HepG2 (cell line): ENCODE measurements around the gene HTR1D. TPM values are rescaled to one million over a fixed set of nuclear protein-coding genes. Genes with fewer than 3 reads are reported as not detected.

Experiments
- CHCHD3 ChIP-seq: sonication (generic); formaldehyde crosslinking; IDR thresholded peaks from 2 replicates; pipeline ENCODE4 v1.8.0; 2022; ENCODE audit warnings: mild to moderate bottlenecking, missing genetic modification reagents, moderate library complexity
- E2F2 ChIP-seq: sonication (generic); formaldehyde crosslinking; IDR thresholded peaks from 2 replicates; pipeline ENCODE4 v1.4.0; 2020; ENCODE audit warnings: missing genetic modification reagents, borderline replicate concordance
- ELF3 ChIP-seq: IDR thresholded peaks from 2 replicates; pipeline ENCODE4 v1.6.1; 2016; ENCODE audit warnings: missing genetic modification reagents, missing compliant biosample characterization
- GLI4 ChIP-seq: sonication (generic); formaldehyde crosslinking; IDR thresholded peaks from 2 replicates; pipeline ENCODE4 v1.5.1; 2020; ENCODE audit warnings: missing genetic modification reagents, mild to moderate bottlenecking, moderate library complexity, borderline replicate concordance
- IRX3 ChIP-seq: sonication (generic); formaldehyde crosslinking; IDR thresholded peaks from 2 replicates; pipeline ENCODE4 v1.8.1; 2023; ENCODE audit warnings: mild to moderate bottlenecking, low read depth, missing genetic modification reagents, borderline replicate concordance
- KLF16 ChIP-seq, 2 experiments: sonication (generic) in 1 of 2; formaldehyde crosslinking in 1 of 2; IDR thresholded peaks; 2 replicates each; pipeline versions ENCODE4 v1.6.1 to v1.8.0; 2016 to 2023; ENCODE audit warnings: missing genetic modification reagents in 2 of 2, missing compliant biosample characterization in 1 of 2
- SIN3A ChIP-seq: IDR thresholded peaks from 2 replicates; pipeline ENCODE4 v1.6.1; 2011; ENCODE audit warnings: low read depth, mild to moderate bottlenecking, control low read depth, low read length, borderline replicate concordance
- SOX13 ChIP-seq, 3 experiments: fragments of 450-650 bp in 1 of 3; sonication (generic) in 1 of 3; formaldehyde crosslinking in 1 of 3; IDR thresholded peaks in 2 of 3; conservative IDR thresholded peaks in 1 of 3; 2 replicates each; pipeline versions ENCODE4 v1.5.0 to v1.6.1; 2016 to 2020; ENCODE audit warnings: antibody characterized with exemption in 1 of 3, mild to moderate bottlenecking in 1 of 3, missing compliant biosample characterization in 1 of 3, missing genetic modification reagents in 1 of 3, moderate library complexity in 1 of 3
- TCF12 ChIP-seq, 2 experiments: fragments of 450-650 bp in 1 of 2; sonication (generic) in 1 of 2; formaldehyde crosslinking in 1 of 2; IDR thresholded peaks; 2 replicates each; pipeline versions ENCODE4 v1.6.1 to v1.8.0; 2017 to 2022; ENCODE audit warnings: antibody characterized with exemption in 1 of 2, mild to moderate bottlenecking in 1 of 2, missing genetic modification reagents in 1 of 2, moderate library complexity in 1 of 2
- ZBTB43 ChIP-seq: sonication (generic); formaldehyde crosslinking; conservative IDR thresholded peaks from 2 replicates; pipeline ENCODE4 v1.4.0; 2020; ENCODE audit warnings: missing genetic modification reagents
- ZNF256 ChIP-seq: sonication (generic); formaldehyde crosslinking; conservative IDR thresholded peaks from 2 replicates; pipeline ENCODE4 v1.4.0; 2020; ENCODE audit warnings: missing genetic modification reagents
- ZNF451 ChIP-seq: sonication (generic); formaldehyde crosslinking; IDR thresholded peaks from 2 replicates; pipeline ENCODE4 v1.5.0; 2020; ENCODE audit warnings: mild to moderate bottlenecking, missing genetic modification reagents
- ZNF558 ChIP-seq: sonication (generic); formaldehyde crosslinking; IDR thresholded peaks from 2 replicates; pipeline ENCODE4 v1.9.0; 2022; ENCODE audit warnings: mild to moderate bottlenecking, missing genetic modification reagents, borderline replicate concordance
- ZNF770 ChIP-seq: sonication (generic); formaldehyde crosslinking; IDR thresholded peaks from 2 replicates; pipeline ENCODE4 v1.5.0; 2020; ENCODE audit warnings: mild to moderate bottlenecking, missing genetic modification reagents
- polyA plus RNA-seq, 8 experiments: library from polyadenylated mRNA; depleted of rRNA in 3 of 8; stranded (reverse) in 7 of 8; unstranded in 1 of 8; fragments of >200 nt; fragmentation: Illumina TruSeq in 4 of 8; extraction: Trizol in 4 of 8; gene quantifications; 2 replicates each; pipeline versions ENCODE4 v1.2.1 to v1.2.3, GENCODE V29; 2011 to 2016; ENCODE audit warnings: low read depth in 4 of 8, missing spikeins in 1 of 8, mixed read lengths in 1 of 8; ENCODE audit not compliant: insufficient read depth in 1 of 8
- total RNA-seq, 5 experiments: library from RNA; depleted of rRNA; stranded (reverse); fragments of >200 nt; fragmentation: Illumina TruSeq; extraction: Trizol; gene quantifications; 2 replicates each; pipeline ENCODE4 v1.2.3, GENCODE V29; 2016; ENCODE audit warnings: low read depth in 1 of 5

The HTR1D gene
- total and polyA plus RNA-seq, 2 of the 13 experiments (the other 11 are each of a cell fraction or from before 2014, with no cell fraction given), result 0.04 to 0.07 TPM

GRCh38 chr1:23171181-23171755 lies 46.0 kb downstream of the HTR1D start (continued):
- no peak for TF ChIP-seq ZNF770 (CRISPR knock-in tag)
- no peak for TF ChIP-seq ZNF256 (CRISPR knock-in tag)
- TF ChIP-seq ZBTB43 (CRISPR knock-in tag), result no peak
- TF ChIP-seq ELF3 (CRISPR knock-in tag), result no peak
- no peak for TF ChIP-seq SIN3A
- no peak for TF ChIP-seq IRX3 (CRISPR knock-in tag)
- no peak for TF ChIP-seq TCF12 (IDR thresholded peaks at IDR 0.05)
- TF ChIP-seq TCF12 (CRISPR knock-in tag; IDR thresholded peaks at IDR 0.05), result no peak
- no peak for TF ChIP-seq CHCHD3 (CRISPR knock-in tag)
- TF ChIP-seq E2F2, result no peak
- no peak for TF ChIP-seq KLF16 (CRISPR knock-in tag; IDR thresholded peaks at IDR 0.05)
- no peak for TF ChIP-seq ZNF451
- TF ChIP-seq GLI4 (CRISPR knock-in tag), result no peak
- no peak for TF ChIP-seq ZNF558 (CRISPR knock-in tag)
- TF ChIP-seq SOX13 (IDR thresholded peaks at IDR 0.05), result no peak
- TF ChIP-seq SOX13 (CRISPR knock-in tag; conservative IDR thresholded peaks at IDR 0.05 in 1 of 2, IDR thresholded peaks at IDR 0.05 in 1 of 2), result no peak
